Thyroid gland (tissue), 4 donors: ENCODE data around the gene CRHBP. TPM values are rescaled to one million over a fixed set of nuclear protein-coding genes. Genes with fewer than 3 reads are reported as not detected.

Source experiments
- small RNA-seq: library from RNA; depleted of rRNA; stranded (forward); fragments of <200 nt; gene quantifications from one replicate; pipeline ENCODE3, GENCODE V24; 2016
- total RNA-seq, 4 donors: library from RNA; depleted of rRNA; stranded (reverse); fragments of >200 nt; gene quantifications; one replicate each; pipeline ENCODE4 v1.2.3, GENCODE V29; 2016

CRHBP gene
- total RNA-seq, 4 donors from 2014 or later, result 1.3 to 8.7 (median 4.1) TPM

Small RNA genes within 50 kb of the gene (small RNA-seq; reads per million reads assigned to genes)
- gene RNU6ATAC36P, result not detected

Other genes starting within 250 kb of the CRHBP start
- 10 to 100 TPM in 1 of 4 donors, 1 to 10 TPM in 3; 5.7 to 27.9 (median 8.8) TPM for gene F2R, start 236.9 kb upstream of the CRHBP start, total RNA-seq
- 10 to 100 TPM; 10.2 to 14.9 (median 13.6) TPM for gene F2RL1, start 134.0 kb upstream of the CRHBP start, total RNA-seq
- not detected for gene S100Z, start 103.0 kb upstream of the CRHBP start, total RNA-seq
- 10 to 100 TPM; 24.9 to 43.7 (median 28.3) TPM for gene AGGF1, start 77.4 kb downstream of the CRHBP start, total RNA-seq
- 10 to 100 TPM; 14.9 to 31.4 (median 23.6) TPM for gene ZBED3, start 134.2 kb downstream of the CRHBP start, total RNA-seq